Keratinocyte (primary cell): Measurements from ENCODE around the gene OS9. TPM values are rescaled to one million over a fixed set of nuclear protein-coding genes. Genes with fewer than 3 reads are reported as not detected.

Experiments
- DNase-seq: peaks from one replicate; pipeline ENCODE4 v3.0.0-alpha.2; 2011; ENCODE audit warnings: low read depth, missing footprints, low spot score
- FAIRE-seq: peaks from 2 replicates; lab custom pipeline; 2011; peaks lifted over from hg19 to GRCh38; lab: Jason Lieb, UNC
- H2AFZ ChIP-seq: 2 replicates; pipeline ENCODE4 v1.6.0; 2012; ENCODE audit warnings: low read length, control low read depth, inconsistent platforms; ENCODE audit not compliant: control insufficient read depth
- H3K27ac ChIP-seq: 2 replicates; pipeline ENCODE4 v1.5.1; 2011; ENCODE audit warnings: low read length; ENCODE audit not compliant: control insufficient read depth, insufficient read depth
- H3K27me3 ChIP-seq: 3 replicates; pipeline ENCODE4 v1.6.0; 2011; ENCODE audit warnings: low read length; ENCODE audit not compliant: control insufficient read depth, insufficient read depth; ENCODE audit errors: extremely low read depth
- H3K36me3 ChIP-seq, 2 experiments: 2 replicates in 1 of 2; 3 replicates in 1 of 2; pipeline ENCODE4 v1.5.1; 2011; ENCODE audit warnings: low read length in 2 of 2, mild to moderate bottlenecking in 1 of 2; ENCODE audit not compliant: control insufficient read depth in 2 of 2, insufficient read depth in 2 of 2; ENCODE audit errors: extremely low read depth in 1 of 2
- H3K4me1 ChIP-seq: 3 replicates; pipeline ENCODE4 v1.5.1; 2011; ENCODE audit warnings: low read length; ENCODE audit not compliant: control insufficient read depth, insufficient read depth; ENCODE audit errors: extremely low read depth
- H3K4me2 ChIP-seq: 3 replicates; pipeline ENCODE4 v1.6.0; 2011; ENCODE audit warnings: low read depth, low read length; ENCODE audit not compliant: control insufficient read depth, insufficient read depth; ENCODE audit errors: extremely low read depth
- H3K4me3 ChIP-seq, 3 experiments: fragments of 200-600 bp in 1 of 3; sonication (generic) in 1 of 3; 2 replicates in 2 of 3; 3 replicates in 1 of 3; pipeline ENCODE4 v1.5.1; 2011 to 2016; ENCODE audit warnings: low read length in 3 of 3, mild to moderate bottlenecking in 3 of 3, control low read depth in 2 of 3, inconsistent platforms in 1 of 3, low read depth in 1 of 3, mixed read lengths in 1 of 3, mixed run types in 1 of 3, moderate library complexity in 1 of 3; ENCODE audit not compliant: control insufficient read depth in 2 of 3, insufficient read depth in 2 of 3; ENCODE audit errors: extremely low read depth in 1 of 3
- H3K79me2 ChIP-seq: 2 replicates; pipeline ENCODE4 v1.6.0; 2012; ENCODE audit warnings: low read length; ENCODE audit not compliant: control insufficient read depth, insufficient read depth
- H3K9ac ChIP-seq: 3 replicates; pipeline ENCODE4 v1.6.0; 2011; ENCODE audit warnings: low read length; ENCODE audit not compliant: control insufficient read depth, insufficient read depth; ENCODE audit errors: extremely low read depth
- H3K9me1 ChIP-seq: 3 replicates; pipeline ENCODE4 v1.6.0; 2011; ENCODE audit warnings: low read length; ENCODE audit not compliant: control insufficient read depth, insufficient read depth; ENCODE audit errors: extremely low read depth
- H3K9me3 ChIP-seq: 2 replicates; pipeline ENCODE4 v1.5.1; 2012; ENCODE audit warnings: low read depth, low read length; ENCODE audit not compliant: control insufficient read depth
- H4K20me1 ChIP-seq: 3 replicates; pipeline ENCODE4 v1.6.0; 2011; ENCODE audit warnings: low read length; ENCODE audit not compliant: control insufficient read depth, insufficient read depth; ENCODE audit errors: extremely low read depth
- CTCF ChIP-seq, 3 experiments: IDR thresholded peaks in 1 of 3; conservative IDR thresholded peaks in 1 of 3; optimal IDR thresholded peaks in 1 of 3; 2 replicates in 2 of 3; 3 replicates in 1 of 3; pipeline versions ENCODE3 to v1.5.1; 2011; ENCODE audit warnings: low read length in 3 of 3, mild to moderate bottlenecking in 3 of 3, moderate library complexity in 2 of 3, control low read depth in 1 of 3, inconsistent platforms in 1 of 3; ENCODE audit not compliant: insufficient read depth in 2 of 3; ENCODE audit errors: extremely low read depth in 1 of 3
- EZH2 ChIP-seq: IDR thresholded peaks from one replicate; pipeline ENCODE4 v1.6.1; 2012; ENCODE audit warnings: inconsistent platforms, mild to moderate bottlenecking, low read length, moderate library complexity
- dilution Hi-C: fragments of 300-500 bp; cut with MboI; formaldehyde crosslinking; loops from one replicate; pipeline ENCODE4 v1.7.0; 2020; ENCODE audit warnings: low sequenced_read_pairs; ENCODE audit not compliant: extremely low pct_ligation_motif_present
- polyA plus RNA-seq, 5 experiments: library from polyadenylated mRNA; depleted of rRNA in 3 of 5; stranded (reverse) in 3 of 5; stranded (forward) in 1 of 5; unstranded in 1 of 5; fragments of >200 nt; gene quantifications; 1 replicate in 1 of 5; 2 replicates in 3 of 5; 3 replicates in 1 of 5; pipeline versions ENCODE4 v1.2.1 to v1.2.3, GENCODE V29; 2011 to 2012; ENCODE audit warnings: missing spikeins in 2 of 5, low read depth in 1 of 5, low replicate concordance in 1 of 5

OS9 gene
- polyA plus RNA-seq, 1 donor (not counting 4 experiments of a cell fraction or from before 2014, with no cell fraction given), result 82.2 TPM

- Histone ChIP-seq H3K4me3 (no peak overlapping the region), H3K9me1 (no peaks in the 10 kb centered on the region), H2AFZ (no peak overlapping the region), H3K79me2 (no peaks in the 10 kb centered on the region), H3K4me1 (peaks cover 21% of the 10 kb centered on the region), H3K27me3 (peaks cover 53% of the 10 kb centered on the region), H3K36me3 (no peaks in the 10 kb centered on the region), H3K27ac (no peak overlapping the region), H3K9me3 (no peaks in the 10 kb centered on the region), H3K9ac (no peak overlapping the region), H3K4me2 (no peak overlapping the region), H4K20me1 (no peaks in the 10 kb centered on the region)
- FAIRE-seq, result no peak
- dilution Hi-C loops, result loop anchor here (25.0 kb wide), 1 partner anchor 152 kb away; the partner anchor contains the start of gene PIP4K2C
- TF ChIP-seq CTCF (optimal IDR thresholded peaks at IDR 0.05 in 1 of 3, IDR thresholded peaks at IDR 0.05 in 1 of 3, conservative IDR thresholded peaks at IDR 0.05 in 1 of 3; ENCODE audit: extremely low read depth in 1 of 3, insufficient read depth in 2 of 3, low read length in 3 of 3) (no peak), EZH2 (peak; percentile 80)
- DNase-seq, result no peak
These were observed 45.5 kb downstream of the OS9 start for GRCh38 chr12:57739387-57739786.

- H3K79me2 ChIP-seq, result peaks cover 2% of the 10 kb centered on the region
- no peak overlapping the region for H2AFZ ChIP-seq
- DNase-seq (no peak), FAIRE-seq (no peak)
- no peaks in the 10 kb centered on the region for H4K20me1 ChIP-seq
- H3K36me3 ChIP-seq, result no peaks in the 10 kb centered on the region
- no peak overlapping the region for H3K4me2 ChIP-seq
- H3K9me1 ChIP-seq, result no peaks in the 10 kb centered on the region
- TF ChIP-seq EZH2 (no peak), CTCF (optimal IDR thresholded peaks at IDR 0.05 in 1 of 3, IDR thresholded peaks at IDR 0.05 in 1 of 3, conservative IDR thresholded peaks at IDR 0.05 in 1 of 3; ENCODE audit: extremely low read depth in 1 of 3, insufficient read depth in 2 of 3, low read length in 3 of 3) (no peak)
- H3K27ac ChIP-seq, result no peak overlapping the region
- H3K9ac ChIP-seq, result no peak overlapping the region
- H3K4me1 ChIP-seq, result peaks cover 16% of the 10 kb centered on the region
- dilution Hi-C loops, result loop anchor here (25.0 kb wide), 1 partner anchor 153 kb away; the partner anchor contains the start of gene PIP4K2C
- H3K27me3 ChIP-seq, result peaks cover 53% of the 10 kb centered on the region
- H3K4me3 ChIP-seq, result no peak overlapping the region
- no peaks in the 10 kb centered on the region for H3K9me3 ChIP-seq
These were observed 46.1 kb downstream of the OS9 start for GRCh38 chr12:57739914-57740538.
